ENCODE data around the gene UBE4B. TPM values are rescaled to one million over a fixed set of nuclear protein-coding genes. Genes with fewer than 3 reads are reported as not detected.

UBE4B gene
- total and polyA plus RNA-seq, 9 donors: 27.3 to 45.1 (median 41.4) TPM

GRCh38 chr1:10132316-10132715 lies 99.6 kb downstream of the UBE4B start:
- no peak for DNase-seq
- WGBS (ENCODE audit: insufficient coverage): 100% methylated on average over 2 of the region's 6 CpGs
- Histone ChIP-seq H3K36me3 (ENCODE audit: control insufficient read depth, insufficient read depth, low read length) (peaks cover 70% of the 10 kb centered on the region), H3K27me3 (ENCODE audit: control insufficient read depth, insufficient read depth, low read length) (no peaks in the 10 kb centered on the region), H3K9me3 (replicated peaks; ENCODE audit: control insufficient read depth, low read depth, low read length) (no peaks in the 10 kb centered on the region), H3K4me1 (ENCODE audit: control insufficient read depth, insufficient read depth, low read length) (no peaks in the 10 kb centered on the region), H3K27ac (ENCODE audit: low read length) (no peak overlapping the region), H3K4me3 (ENCODE audit: low read length) (no peak overlapping the region)

DNA sequence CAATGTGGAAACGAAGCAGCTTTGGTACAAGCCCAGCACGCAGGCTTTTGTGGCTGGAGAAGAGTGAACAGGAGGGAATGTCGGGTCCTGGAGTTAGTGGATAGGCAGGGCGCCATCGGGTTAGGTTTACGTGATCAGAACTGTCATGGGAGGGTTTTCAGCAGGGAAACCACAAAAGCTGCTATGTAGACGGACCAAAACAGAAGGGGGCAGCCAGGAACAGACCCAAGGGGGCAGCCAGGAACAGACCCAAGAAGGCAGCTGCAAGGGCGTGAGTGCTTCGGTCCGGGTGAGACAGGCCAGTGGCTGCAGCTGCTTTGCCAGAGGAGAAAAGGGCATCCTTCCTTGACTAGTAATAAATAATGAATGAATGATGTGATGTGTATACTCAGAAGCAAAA lies 100.1 kb downstream of the UBE4B start:
- H3K4me3 ChIP-seq (ENCODE audit: low read length): no peak overlapping the region
- no peaks in the 10 kb centered on the region for H3K27me3 ChIP-seq (ENCODE audit: control insufficient read depth, insufficient read depth, low read length)
- H3K27ac ChIP-seq (ENCODE audit: low read length): no peak overlapping the region
- no peak for DNase-seq
- H3K36me3 ChIP-seq (ENCODE audit: control insufficient read depth, insufficient read depth, low read length): peaks cover 72% of the 10 kb centered on the region
- no peaks in the 10 kb centered on the region for H3K4me1 ChIP-seq (ENCODE audit: control insufficient read depth, insufficient read depth, low read length)
- WGBS (ENCODE audit: insufficient coverage): 66% methylated on average over 10 of the region's 10 CpGs
- no peaks in the 10 kb centered on the region for H3K9me3 ChIP-seq (replicated peaks; ENCODE audit: control insufficient read depth, low read depth, low read length)

DNA sequence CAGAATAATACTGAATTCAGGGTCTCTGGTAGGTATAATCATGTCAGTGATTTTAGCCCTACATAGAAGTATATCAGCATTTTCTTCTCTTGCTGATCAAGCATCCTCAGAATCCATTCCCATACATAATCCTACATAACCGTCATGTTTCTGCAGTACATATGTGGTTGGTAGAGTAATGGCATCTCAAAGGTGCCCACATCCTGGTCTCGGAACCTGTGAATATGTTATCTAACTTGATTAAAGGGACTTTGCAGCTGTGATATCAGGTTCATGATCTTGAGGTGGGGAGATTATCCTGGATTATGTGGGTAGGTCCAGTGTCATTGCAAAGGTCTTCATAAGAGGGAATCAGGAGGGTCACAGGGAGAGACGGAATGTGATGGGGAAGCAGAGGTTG lies 108.2 kb downstream of the UBE4B start:
- H3K4me3 ChIP-seq (ENCODE audit: low read length): no peak overlapping the region
- no peaks in the 10 kb centered on the region for H3K4me1 ChIP-seq (ENCODE audit: control insufficient read depth, insufficient read depth, low read length)
- 100% methylated on average over 2 of the region's 3 CpGs for WGBS (ENCODE audit: insufficient coverage)
- H3K27ac ChIP-seq (ENCODE audit: low read length): no peak overlapping the region
- H3K36me3 ChIP-seq (ENCODE audit: control insufficient read depth, insufficient read depth, low read length): peaks cover 41% of the 10 kb centered on the region
- no peak for DNase-seq
- no peaks in the 10 kb centered on the region for H3K9me3 ChIP-seq (replicated peaks; ENCODE audit: control insufficient read depth, low read depth, low read length)
- no peaks in the 10 kb centered on the region for H3K27me3 ChIP-seq (ENCODE audit: control insufficient read depth, insufficient read depth, low read length)

- no peaks in the 10 kb centered on the region for H3K4me1 ChIP-seq (ENCODE audit: control insufficient read depth, insufficient read depth, low read length)
- no peak overlapping the region for H3K4me3 ChIP-seq (ENCODE audit: low read length)
- H3K27ac ChIP-seq (ENCODE audit: low read length): no peak overlapping the region
- H3K27me3 ChIP-seq (ENCODE audit: control insufficient read depth, insufficient read depth, low read length): no peaks in the 10 kb centered on the region
- no peak for DNase-seq
- peaks cover 31% of the 10 kb centered on the region for H3K36me3 ChIP-seq (ENCODE audit: control insufficient read depth, insufficient read depth, low read length)
- WGBS (ENCODE audit: insufficient coverage): 100% methylated on average over 2 of the region's 7 CpGs
- H3K9me3 ChIP-seq (replicated peaks; ENCODE audit: control insufficient read depth, low read depth, low read length): no peaks in the 10 kb centered on the region
Measured at GRCh38 chr1:10143961-10144485, 111.3 kb downstream of the UBE4B start.

GRCh38 chr1:10146391-10146790 lies 113.6 kb downstream of the UBE4B start:
- 93% methylated on average over 3 of the region's 8 CpGs for WGBS (ENCODE audit: insufficient coverage)

GRCh38 chr1:10149231-10149630 lies 116.5 kb downstream of the UBE4B start:
- DNase-seq: peak; percentile 83
- peak overlapping the region; percentile 24 for H3K27ac ChIP-seq (ENCODE audit: low read length)
- H3K9me3 ChIP-seq (replicated peaks; ENCODE audit: control insufficient read depth, low read depth, low read length): no peaks in the 10 kb centered on the region
- no peaks in the 10 kb centered on the region for H3K4me1 ChIP-seq (ENCODE audit: control insufficient read depth, insufficient read depth, low read length)
- no peaks in the 10 kb centered on the region for H3K27me3 ChIP-seq (ENCODE audit: control insufficient read depth, insufficient read depth, low read length)
- H3K4me3 ChIP-seq (ENCODE audit: low read length): no peak overlapping the region
- H3K36me3 ChIP-seq (ENCODE audit: control insufficient read depth, insufficient read depth, low read length): peaks cover 23% of the 10 kb centered on the region

More at GRCh38 chr1:10146391-10146790, 113.6 kb downstream of the UBE4B start:
- H3K9me3 ChIP-seq (replicated peaks; ENCODE audit: control insufficient read depth, low read depth, low read length): no peaks in the 10 kb centered on the region
- H3K27ac ChIP-seq (ENCODE audit: low read length): no peak overlapping the region
- H3K36me3 ChIP-seq (ENCODE audit: control insufficient read depth, insufficient read depth, low read length): peaks cover 29% of the 10 kb centered on the region
- no peak overlapping the region for H3K4me3 ChIP-seq (ENCODE audit: low read length)
- no peaks in the 10 kb centered on the region for H3K27me3 ChIP-seq (ENCODE audit: control insufficient read depth, insufficient read depth, low read length)
- H3K4me1 ChIP-seq (ENCODE audit: control insufficient read depth, insufficient read depth, low read length): no peaks in the 10 kb centered on the region
- DNase-seq: no peak

- DNase-seq: peak; percentile 18
- no peaks in the 10 kb centered on the region for H3K27me3 ChIP-seq (ENCODE audit: control insufficient read depth, insufficient read depth, low read length)
- H3K4me3 ChIP-seq (ENCODE audit: low read length): no peak overlapping the region
- no peak overlapping the region for H3K27ac ChIP-seq (ENCODE audit: low read length)
- H3K9me3 ChIP-seq (replicated peaks; ENCODE audit: control insufficient read depth, low read depth, low read length): no peaks in the 10 kb centered on the region
- peaks cover 7% of the 10 kb centered on the region for H3K4me1 ChIP-seq (ENCODE audit: control insufficient read depth, insufficient read depth, low read length)
- peaks cover 16% of the 10 kb centered on the region for H3K36me3 ChIP-seq (ENCODE audit: control insufficient read depth, insufficient read depth, low read length)
- WGBS (ENCODE audit: insufficient coverage): 76% methylated on average over 5 of the region's 8 CpGs
Measured at GRCh38 chr1:10152709-10153284, 120.0 kb downstream of the UBE4B start.

DNA sequence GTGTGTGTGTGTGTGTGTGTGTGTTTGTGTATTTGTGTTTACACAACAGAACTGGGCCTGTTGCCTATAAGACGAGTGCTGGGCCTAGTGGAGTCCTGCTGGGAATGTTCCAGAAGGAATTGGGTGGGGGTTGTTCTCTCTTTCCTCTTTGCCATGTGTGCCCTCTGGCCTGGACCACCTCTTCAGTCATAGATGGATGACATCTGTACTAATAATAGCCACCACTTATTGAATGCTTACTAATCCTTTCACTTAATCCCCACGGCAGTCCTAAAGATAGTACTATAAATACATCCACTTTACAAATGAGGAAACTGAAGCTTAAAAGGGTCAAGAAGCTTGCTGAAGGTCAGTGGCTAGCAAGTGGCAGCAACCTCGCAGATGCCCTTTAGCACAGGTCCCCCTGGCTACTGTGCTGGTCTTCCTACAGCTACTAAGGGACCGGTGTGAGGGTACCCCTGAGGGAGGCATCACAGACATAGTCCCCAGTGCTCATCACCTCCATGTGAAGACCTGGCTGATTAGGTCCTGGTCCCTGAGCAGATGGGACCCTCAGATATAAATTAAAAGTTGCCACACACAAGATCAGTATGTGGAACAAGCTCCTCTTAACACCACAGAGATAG lies 122.4 kb downstream of the UBE4B start:
- Histone ChIP-seq H3K36me3 (ENCODE audit: control insufficient read depth, insufficient read depth, low read length) (peaks cover 24% of the 10 kb centered on the region), H3K4me1 (ENCODE audit: control insufficient read depth, insufficient read depth, low read length) (peaks cover 10% of the 10 kb centered on the region), H3K27me3 (ENCODE audit: control insufficient read depth, insufficient read depth, low read length) (no peaks in the 10 kb centered on the region), H3K27ac (ENCODE audit: low read length) (peak overlapping the region; percentile 74), H3K4me3 (ENCODE audit: low read length) (no peak overlapping the region), H3K9me3 (replicated peaks; ENCODE audit: control insufficient read depth, low read depth, low read length) (no peaks in the 10 kb centered on the region)
- peak; percentile 72 for DNase-seq
- WGBS (ENCODE audit: insufficient coverage): no CpG with 5 or more reads among the region's 4 CpGs

DNA sequence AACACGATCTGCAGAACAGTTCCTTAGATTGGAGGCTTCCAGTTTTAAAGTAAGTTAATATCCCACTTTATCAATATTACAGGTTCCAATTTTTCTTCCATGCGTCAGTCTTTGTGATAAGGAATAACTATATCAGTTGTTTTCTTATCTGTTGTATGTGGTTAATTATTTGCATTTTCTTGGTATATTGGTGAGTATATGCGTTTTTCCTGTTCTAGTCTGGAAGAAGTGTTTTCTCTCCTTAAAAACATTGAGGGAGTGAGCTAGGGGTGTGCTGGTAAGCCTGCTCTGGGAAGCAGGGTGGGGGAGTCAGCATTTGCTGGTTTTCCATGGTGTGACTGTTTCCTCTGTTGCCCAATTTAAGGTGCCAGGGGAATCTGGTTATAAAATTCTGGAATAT lies 127.4 kb downstream of the UBE4B start:
- no peaks in the 10 kb centered on the region for H3K9me3 ChIP-seq (replicated peaks; ENCODE audit: control insufficient read depth, low read depth, low read length)
- H3K27me3 ChIP-seq (ENCODE audit: control insufficient read depth, insufficient read depth, low read length): no peaks in the 10 kb centered on the region
- no peak for DNase-seq
- WGBS (ENCODE audit: insufficient coverage): 80% methylated on average over 1 of the region's 3 CpGs
- peaks cover 23% of the 10 kb centered on the region for H3K4me1 ChIP-seq (ENCODE audit: control insufficient read depth, insufficient read depth, low read length)
- H3K36me3 ChIP-seq (ENCODE audit: control insufficient read depth, insufficient read depth, low read length): peaks cover 32% of the 10 kb centered on the region
- H3K27ac ChIP-seq (ENCODE audit: low read length): peak overlapping the region; percentile 83
- H3K4me3 ChIP-seq (ENCODE audit: low read length): no peak overlapping the region

DNA sequence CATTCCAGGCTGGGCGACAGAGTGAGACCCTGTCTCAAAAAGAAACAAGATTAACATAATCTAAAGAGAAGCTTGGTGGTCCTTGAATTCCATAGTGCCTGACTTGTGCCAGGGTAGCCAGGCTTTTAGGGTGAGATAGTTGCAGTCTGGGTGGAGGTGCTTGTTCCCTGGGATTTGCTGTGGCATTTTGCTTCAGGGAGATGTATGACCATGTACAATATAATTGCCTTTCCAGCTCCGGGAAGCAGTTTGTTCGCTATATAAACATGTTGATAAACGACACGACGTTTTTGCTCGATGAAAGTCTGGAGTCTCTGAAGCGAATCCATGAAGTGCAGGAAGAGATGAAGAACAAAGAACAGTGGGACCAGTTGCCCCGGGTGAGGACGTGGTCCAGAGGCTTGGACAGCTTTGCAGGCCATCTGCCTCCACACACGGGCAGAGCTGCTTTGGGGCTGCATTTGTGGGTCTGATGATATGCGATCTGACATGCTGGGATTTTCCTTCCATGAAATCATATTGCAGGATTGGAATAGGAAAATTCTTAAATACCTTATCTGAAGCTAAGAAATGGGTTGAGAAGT lies 128.2 kb downstream of the UBE4B start:
- Histone ChIP-seq H3K27ac (ENCODE audit: low read length) (peak overlapping the region; percentile 83), H3K4me1 (ENCODE audit: control insufficient read depth, insufficient read depth, low read length) (peaks cover 19% of the 10 kb centered on the region), H3K4me3 (ENCODE audit: low read length) (no peak overlapping the region), H3K36me3 (ENCODE audit: control insufficient read depth, insufficient read depth, low read length) (peaks cover 39% of the 10 kb centered on the region), H3K27me3 (ENCODE audit: control insufficient read depth, insufficient read depth, low read length) (no peaks in the 10 kb centered on the region), H3K9me3 (replicated peaks; ENCODE audit: control insufficient read depth, low read depth, low read length) (no peaks in the 10 kb centered on the region)
- 64% methylated on average over 9 of the region's 12 CpGs for WGBS (ENCODE audit: insufficient coverage)
- DNase-seq: no peak
